Measurements from ENCODE around the gene NME5.

Gene NME5

DNA sequence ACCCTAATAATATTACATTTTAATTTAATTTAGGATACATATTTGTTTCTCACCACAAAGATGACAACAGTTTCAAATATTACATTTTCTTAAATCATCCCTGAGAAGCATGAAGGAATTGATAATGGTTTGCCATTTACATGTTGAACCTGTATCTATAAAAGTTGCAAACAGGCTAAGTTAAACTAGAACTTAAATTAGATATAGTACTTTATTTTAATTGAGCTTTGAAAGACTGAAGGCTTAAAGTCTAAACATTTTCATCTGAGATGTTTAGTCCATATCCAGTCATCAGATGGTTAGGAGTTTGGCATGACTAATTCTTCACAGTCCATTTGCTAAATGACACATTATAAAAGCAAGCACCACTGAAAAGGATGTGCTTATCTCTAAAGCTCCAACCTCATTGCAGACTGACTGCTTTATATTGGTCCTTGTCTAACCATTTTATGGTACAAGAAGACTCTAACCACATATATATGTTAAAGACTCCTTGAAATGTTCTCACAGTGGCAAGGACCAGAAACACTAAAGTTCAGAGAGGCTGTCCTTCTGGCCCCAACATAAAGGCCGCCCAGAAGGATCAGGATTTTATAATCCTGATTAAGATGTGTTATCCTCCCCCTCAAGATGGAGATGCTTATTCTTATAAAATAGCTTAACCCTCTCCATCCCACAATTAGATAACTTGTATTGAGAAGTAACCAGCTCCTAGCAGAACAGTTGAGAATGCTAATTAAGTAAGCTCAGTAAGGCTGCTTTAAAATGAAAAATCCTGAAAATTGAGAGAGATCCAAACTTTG is 29.6 kb downstream of the NME5 start:
- H3K36me3 ChIP-seq (ENCODE audit: insufficient read depth, low read length), result no peaks in the 10 kb centered on the region
- no peak overlapping the region for H3K9ac ChIP-seq (ENCODE audit: low read depth, low read length, poor library complexity, severe bottlenecking)
- H3K4me3 ChIP-seq (ENCODE audit: low read length, poor library complexity, severe bottlenecking), result no peak overlapping the region
- H3K9me3 ChIP-seq (ENCODE audit: insufficient read depth, low read depth, low read length), result no peaks in the 10 kb centered on the region
- H3K4me2 ChIP-seq (ENCODE audit: low read depth, low read length, poor library complexity, severe bottlenecking), result no peak overlapping the region
- H2AFZ ChIP-seq (ENCODE audit: low read length), result peak overlapping the region; percentile 84
- no peaks in the 10 kb centered on the region for H3K79me2 ChIP-seq (ENCODE audit: insufficient read depth, low read length)
- no peaks in the 10 kb centered on the region for H3F3A ChIP-seq (ENCODE audit: low read depth)
- H3K9me2 ChIP-seq (replicated peaks; ENCODE audit: low read depth, low read length), result no peaks in the 10 kb centered on the region
- H3K4me1 ChIP-seq (ENCODE audit: insufficient read depth, low read length, poor library complexity, severe bottlenecking), result peaks cover 3% of the 10 kb centered on the region
- TF ChIP-seq, protein P1, sequence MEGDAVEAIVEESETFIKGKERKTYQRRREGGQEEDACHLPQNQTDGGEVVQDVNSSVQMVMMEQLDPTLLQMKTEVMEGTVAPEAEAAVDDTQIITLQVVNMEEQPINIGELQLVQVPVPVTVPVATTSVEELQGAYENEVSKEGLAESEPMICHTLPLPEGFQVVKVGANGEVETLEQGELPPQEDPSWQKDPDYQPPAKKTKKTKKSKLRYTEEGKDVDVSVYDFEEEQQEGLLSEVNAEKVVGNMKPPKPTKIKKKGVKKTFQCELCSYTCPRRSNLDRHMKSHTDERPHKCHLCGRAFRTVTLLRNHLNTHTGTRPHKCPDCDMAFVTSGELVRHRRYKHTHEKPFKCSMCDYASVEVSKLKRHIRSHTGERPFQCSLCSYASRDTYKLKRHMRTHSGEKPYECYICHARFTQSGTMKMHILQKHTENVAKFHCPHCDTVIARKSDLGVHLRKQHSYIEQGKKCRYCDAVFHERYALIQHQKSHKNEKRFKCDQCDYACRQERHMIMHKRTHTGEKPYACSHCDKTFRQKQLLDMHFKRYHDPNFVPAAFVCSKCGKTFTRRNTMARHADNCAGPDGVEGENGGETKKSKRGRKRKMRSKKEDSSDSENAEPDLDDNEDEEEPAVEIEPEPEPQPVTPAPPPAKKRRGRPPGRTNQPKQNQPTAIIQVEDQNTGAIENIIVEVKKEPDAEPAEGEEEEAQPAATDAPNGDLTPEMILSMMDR (conservative IDR thresholded peaks at IDR 0.05; ENCODE audit: low read length), result no peak
- no peak for TF ChIP-seq EZH2phosphoT487 (IDR thresholded peaks at IDR 0.05; ENCODE audit: borderline replicate concordance)
- H4K20me1 ChIP-seq (ENCODE audit: insufficient read depth, low read length, poor library complexity, severe bottlenecking), result no peaks in the 10 kb centered on the region
- H3K27me3 ChIP-seq (ENCODE audit: insufficient read depth, low read length, poor library complexity, severe bottlenecking), result no peaks in the 10 kb centered on the region

DNA sequence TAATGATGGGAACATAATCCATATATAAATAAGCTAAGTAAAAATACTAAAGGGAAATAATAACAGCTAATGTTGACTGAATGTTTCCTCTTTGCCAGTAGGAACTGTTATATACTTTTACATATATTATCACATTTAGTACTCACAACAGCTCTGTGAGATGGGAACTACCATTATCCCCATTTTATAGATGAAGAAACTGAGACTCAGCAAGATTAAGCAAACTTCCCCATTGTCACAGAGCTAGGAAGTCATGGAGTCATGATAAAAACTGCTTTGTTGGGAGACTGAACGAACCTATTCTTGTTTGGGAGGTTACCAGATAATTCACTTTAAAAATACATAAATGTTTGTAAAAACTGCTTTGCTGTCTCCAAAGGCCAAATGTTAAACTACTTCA is 32.0 kb downstream of the NME5 start:
- Histone ChIP-seq H3K36me3 (ENCODE audit: insufficient read depth, low read length) (no peaks in the 10 kb centered on the region), H3K9ac (ENCODE audit: low read depth, low read length, poor library complexity, severe bottlenecking) (no peak overlapping the region), H3K27me3 (ENCODE audit: insufficient read depth, low read length, poor library complexity, severe bottlenecking) (no peaks in the 10 kb centered on the region), H3K4me3 (ENCODE audit: low read length, poor library complexity, severe bottlenecking) (no peak overlapping the region), H4K20me1 (ENCODE audit: insufficient read depth, low read length, poor library complexity, severe bottlenecking) (no peaks in the 10 kb centered on the region), H3K4me1 (ENCODE audit: insufficient read depth, low read length, poor library complexity, severe bottlenecking) (peaks cover 3% of the 10 kb centered on the region), H3K9me2 (replicated peaks; ENCODE audit: low read depth, low read length) (no peaks in the 10 kb centered on the region), H3K9me3 (ENCODE audit: insufficient read depth, low read depth, low read length) (no peaks in the 10 kb centered on the region), H3K4me2 (ENCODE audit: low read depth, low read length, poor library complexity, severe bottlenecking) (no peak overlapping the region), H3F3A (ENCODE audit: low read depth) (no peaks in the 10 kb centered on the region), H2AFZ (ENCODE audit: low read length) (no peak overlapping the region), H3K79me2 (ENCODE audit: insufficient read depth, low read length) (no peaks in the 10 kb centered on the region)
- TF ChIP-seq, protein P1 (conservative IDR thresholded peaks at IDR 0.05; ENCODE audit: low read length), result no peak
- no peak for TF ChIP-seq EZH2phosphoT487 (IDR thresholded peaks at IDR 0.05; ENCODE audit: borderline replicate concordance)

DNA sequence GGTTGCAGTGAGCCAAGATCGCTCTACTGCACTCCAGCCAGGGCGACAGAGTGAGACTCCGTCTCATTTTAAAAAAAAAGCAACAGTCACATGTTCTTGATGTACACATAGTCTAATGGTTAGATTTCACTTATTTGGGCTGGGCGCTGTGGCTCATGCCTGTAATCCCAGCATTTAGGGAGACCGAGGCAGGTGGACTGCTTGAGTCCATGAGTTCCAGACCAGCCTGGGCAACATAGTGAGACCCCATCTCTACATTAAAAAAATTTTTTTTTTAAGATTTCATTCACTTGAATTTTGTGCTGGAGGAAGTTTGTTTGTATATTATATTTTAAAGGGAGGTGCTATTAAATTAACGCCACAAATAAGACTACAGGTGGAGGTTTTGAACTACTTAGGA is 33.5 kb downstream of the NME5 start:
- no peaks in the 10 kb centered on the region for H3K36me3 ChIP-seq (ENCODE audit: insufficient read depth, low read length)
- peaks cover 3% of the 10 kb centered on the region for H3K4me1 ChIP-seq (ENCODE audit: insufficient read depth, low read length, poor library complexity, severe bottlenecking)
- no peaks in the 10 kb centered on the region for H3K9me2 ChIP-seq (replicated peaks; ENCODE audit: low read depth, low read length)
- H3F3A ChIP-seq (ENCODE audit: low read depth), result no peaks in the 10 kb centered on the region
- no peaks in the 10 kb centered on the region for H3K27me3 ChIP-seq (ENCODE audit: insufficient read depth, low read length, poor library complexity, severe bottlenecking)
- no peaks in the 10 kb centered on the region for H4K20me1 ChIP-seq (ENCODE audit: insufficient read depth, low read length, poor library complexity, severe bottlenecking)
- TF ChIP-seq EZH2phosphoT487 (IDR thresholded peaks at IDR 0.05; ENCODE audit: borderline replicate concordance), result no peak
- TF ChIP-seq, protein P1 (conservative IDR thresholded peaks at IDR 0.05; ENCODE audit: low read length), result no peak
- no peak overlapping the region for H3K4me2 ChIP-seq (ENCODE audit: low read depth, low read length, poor library complexity, severe bottlenecking)
- H3K79me2 ChIP-seq (ENCODE audit: insufficient read depth, low read length), result no peaks in the 10 kb centered on the region
- H3K4me3 ChIP-seq (ENCODE audit: low read length, poor library complexity, severe bottlenecking), result no peak overlapping the region
- H3K9ac ChIP-seq (ENCODE audit: low read depth, low read length, poor library complexity, severe bottlenecking), result no peak overlapping the region
- no peaks in the 10 kb centered on the region for H3K9me3 ChIP-seq (ENCODE audit: insufficient read depth, low read depth, low read length)
- H2AFZ ChIP-seq (ENCODE audit: low read length), result no peak overlapping the region
